GM04503 (cell line): Measurements from ENCODE around the gene EPHB3.

Experiments used
- DNase-seq: peaks from one replicate; pipeline ENCODE4 v3.0.0-alpha.2; 2012; ENCODE audit warnings: low read depth

Gene EPHB3

DNA sequence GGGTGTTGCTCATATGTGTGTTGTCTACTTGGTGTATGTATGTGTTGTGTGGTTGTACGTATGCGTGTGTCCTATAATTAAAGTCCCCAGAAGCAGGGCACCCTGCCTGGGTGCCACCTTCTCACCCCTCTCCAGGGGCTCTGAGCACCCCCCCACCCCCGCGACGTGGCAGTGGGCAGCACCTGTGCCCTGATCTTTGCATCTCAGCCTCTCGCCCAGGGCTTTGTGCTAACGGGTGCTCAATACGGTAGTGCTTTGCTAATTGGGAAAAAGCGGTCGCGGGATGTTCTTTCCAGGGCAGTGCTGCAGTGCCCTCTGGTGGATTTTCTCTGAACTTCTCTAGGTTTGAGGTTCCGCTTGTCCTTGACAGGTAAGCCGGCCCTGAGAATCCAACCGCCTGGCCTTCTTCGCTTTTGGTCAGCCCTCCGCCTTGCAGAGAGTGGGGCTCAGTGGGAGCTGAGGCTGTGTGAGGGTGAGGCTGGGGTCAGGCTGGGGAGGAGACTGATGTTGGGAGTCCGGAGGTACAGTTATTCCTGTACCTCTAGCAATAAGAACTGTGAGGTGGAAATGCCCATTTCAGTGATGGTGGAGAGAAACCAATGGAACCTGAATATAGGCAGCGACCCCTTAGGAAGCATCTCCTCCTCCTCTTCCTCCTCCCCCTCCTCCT lies 17.6 kb upstream of the EPHB3 start:
- no peak for DNase-seq

DNA sequence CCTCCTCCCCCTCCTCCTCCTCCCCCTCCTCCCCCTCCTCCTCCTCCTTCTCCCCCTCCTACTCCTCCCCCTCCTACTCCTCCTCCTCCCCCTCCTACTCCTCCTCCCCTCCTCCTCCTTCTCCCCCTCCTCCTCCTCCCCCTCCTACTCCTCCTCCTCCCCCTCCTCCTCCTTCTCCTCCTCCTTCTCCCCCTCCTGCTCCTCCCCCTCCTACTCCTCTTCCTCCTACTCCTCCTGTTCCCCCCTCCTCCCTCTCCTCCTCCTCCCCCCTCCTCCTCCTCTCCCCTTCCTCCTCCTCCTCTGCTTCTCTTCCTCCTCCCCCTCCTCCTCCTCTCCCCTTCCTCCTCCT lies 17.1 kb upstream of the EPHB3 start:
- DNase-seq, result no peak

DNA sequence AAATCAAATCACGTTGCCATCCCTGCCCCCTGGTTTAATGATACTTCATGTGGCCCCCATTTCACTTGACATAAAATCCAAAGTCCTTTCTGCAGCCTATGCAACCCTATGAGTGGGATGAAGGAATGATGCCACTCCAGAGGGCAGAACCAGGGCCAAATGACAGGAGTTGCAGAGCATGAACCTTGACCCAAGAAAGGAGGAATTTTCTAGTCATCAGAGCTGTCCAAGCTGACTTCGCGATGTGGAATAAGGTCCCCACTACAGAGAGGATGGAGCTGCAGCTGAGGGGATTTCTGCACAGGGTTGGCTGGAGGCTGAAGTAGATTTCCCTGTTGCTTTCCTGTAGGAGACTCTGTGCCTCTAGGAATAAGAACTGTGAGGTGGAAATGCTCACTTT lies 15.8 kb upstream of the EPHB3 start:
- DNase-seq, result no peak

DNA sequence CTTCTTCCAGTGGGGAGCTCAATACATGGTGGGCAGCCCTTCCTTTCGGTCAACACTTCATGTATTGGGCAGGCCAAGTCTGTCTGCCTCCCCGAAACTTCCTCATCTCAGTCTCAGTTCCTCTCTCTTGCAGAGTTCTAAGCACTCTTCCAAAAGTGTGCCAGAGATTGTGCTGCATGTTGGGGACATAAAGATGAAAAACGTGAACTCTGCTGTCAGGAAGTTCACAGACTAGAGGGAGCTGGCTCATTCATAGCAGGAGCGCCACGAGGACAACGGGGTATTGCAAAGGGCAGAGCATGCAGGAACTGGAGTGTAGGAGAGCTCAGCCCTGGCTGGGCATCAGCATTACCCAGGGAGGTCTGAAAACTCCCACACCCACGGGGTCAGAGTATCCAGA lies 15.3 kb upstream of the EPHB3 start:
- no peak for DNase-seq

DNA sequence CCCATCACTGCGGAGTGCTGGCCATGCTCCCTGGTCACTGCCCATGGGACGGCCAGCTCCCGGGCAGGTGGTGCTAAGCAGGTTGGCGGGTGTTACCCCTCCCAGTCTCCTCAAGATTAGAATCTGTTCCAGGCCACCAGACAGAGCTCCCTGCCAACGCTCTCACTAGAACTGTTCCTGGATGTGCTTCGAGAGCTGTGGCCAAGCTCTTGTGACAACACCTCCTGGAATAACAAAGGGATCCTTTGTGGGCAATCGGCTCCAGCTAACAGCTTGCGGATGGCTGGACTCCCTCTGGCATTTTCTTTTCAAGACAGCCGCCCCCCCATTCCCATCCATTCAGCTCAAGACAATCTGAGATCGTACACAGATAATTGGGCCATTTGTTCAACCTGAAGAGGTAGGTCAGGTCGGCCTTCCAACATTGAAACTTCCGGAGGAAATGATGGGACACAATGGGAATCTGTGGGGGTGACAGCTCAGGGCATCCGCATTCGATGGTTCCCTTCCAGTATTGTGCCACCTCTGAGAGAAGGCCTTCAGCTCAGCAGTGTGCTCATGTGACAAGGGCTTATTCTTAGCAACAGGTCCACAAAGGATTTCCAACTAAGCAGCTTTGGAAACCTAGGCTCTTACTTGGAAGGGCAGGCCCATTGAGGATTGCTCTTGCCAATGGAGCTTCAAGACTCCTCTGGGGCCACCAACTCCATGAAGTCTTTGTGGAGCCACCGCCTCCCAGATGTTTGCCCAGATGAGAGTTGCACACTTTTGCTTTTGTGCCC lies 11.6 kb upstream of the EPHB3 start:
- DNase-seq, result no peak

DNA sequence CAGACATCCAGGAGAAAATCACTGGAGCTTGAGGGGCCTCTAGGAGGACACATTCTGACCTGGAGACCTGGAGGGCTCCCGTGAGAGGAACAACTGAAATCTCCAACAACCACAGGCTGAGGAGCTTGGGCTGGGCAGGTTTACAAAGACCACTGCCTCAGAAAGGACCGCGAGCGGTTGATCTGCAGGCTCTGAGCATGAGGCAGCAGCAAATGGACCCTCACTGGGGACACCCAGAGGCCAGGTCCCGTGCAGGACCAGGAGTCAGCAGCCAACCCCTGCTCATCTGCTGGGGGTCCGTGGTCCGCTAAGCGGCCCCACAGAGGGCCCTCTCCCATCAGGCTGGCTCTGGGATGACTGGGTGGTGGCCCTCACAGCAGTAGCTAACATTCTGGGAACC lies 10.5 kb upstream of the EPHB3 start:
- no peak for DNase-seq

DNA sequence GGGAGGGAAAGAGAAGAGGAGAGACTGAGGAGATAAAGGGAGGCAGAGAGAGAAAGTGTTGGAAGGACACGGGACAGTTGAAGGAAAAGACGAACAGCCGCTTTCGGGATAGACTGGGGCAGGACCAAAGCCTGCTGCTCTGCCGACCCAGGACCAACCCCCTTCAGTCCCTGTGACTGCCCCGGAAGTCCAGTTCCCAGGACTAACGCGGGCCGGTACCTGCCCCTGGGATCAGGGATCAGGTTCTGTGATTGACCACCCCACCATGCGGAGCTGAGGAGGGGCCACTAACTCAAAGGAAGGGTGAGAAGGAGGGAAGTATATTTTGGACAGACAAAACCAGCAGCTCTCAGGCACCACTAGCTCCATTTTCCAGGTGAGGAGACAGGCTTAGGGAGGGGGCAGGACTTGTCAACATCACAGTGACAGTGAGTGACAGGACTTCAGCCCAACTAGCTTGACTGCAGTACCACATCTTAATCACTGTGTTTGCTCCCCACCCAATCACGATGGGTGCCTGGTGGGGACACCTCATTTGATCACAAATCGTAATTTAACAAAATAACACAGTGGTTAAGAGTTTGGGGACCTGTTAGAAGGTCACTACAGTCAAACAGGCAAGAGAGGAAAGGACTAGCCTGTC lies 9.8 kb upstream of the EPHB3 start:
- no peak for DNase-seq

DNA sequence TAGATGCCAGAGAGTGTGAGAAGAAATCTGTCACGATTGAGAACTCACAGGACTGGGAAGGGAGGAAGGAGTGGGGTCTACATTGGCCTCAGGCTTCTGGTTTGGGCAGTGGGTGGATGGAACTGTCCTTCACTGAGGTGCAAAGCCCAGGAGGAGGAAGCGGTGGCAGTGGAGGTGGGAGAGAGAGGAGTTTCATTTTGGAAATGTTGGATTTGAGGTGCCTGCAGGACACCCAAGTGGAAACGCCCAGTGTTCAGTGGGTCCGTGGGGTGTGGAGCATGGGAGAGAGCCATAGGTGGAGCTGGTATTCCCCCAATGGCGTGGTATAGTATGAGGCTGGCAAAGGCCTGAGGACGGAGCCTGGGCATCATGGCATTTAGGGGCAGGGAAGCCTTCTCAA lies 9.3 kb upstream of the EPHB3 start:
- no peak for DNase-seq

DNA sequence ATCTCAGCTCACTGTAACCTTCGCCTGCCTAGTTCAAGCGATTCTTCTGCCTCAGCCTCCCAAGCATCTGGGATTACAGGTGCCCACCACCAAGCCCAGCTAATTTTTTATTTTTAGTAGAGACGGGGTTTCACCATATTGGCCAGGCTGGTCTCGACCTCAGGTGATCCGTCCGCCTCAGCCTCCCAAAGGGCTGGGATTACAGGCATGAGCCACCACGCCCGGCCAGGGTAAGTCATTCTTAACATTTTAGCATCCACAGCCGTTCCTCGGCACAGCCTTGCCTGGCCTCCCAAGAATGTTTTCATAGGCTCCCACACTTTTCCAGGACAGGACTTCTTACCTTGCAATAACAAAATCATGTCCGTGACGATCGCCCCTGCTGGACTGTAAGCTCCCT lies 8.7 kb upstream of the EPHB3 start:
- DNase-seq, result no peak

DNA sequence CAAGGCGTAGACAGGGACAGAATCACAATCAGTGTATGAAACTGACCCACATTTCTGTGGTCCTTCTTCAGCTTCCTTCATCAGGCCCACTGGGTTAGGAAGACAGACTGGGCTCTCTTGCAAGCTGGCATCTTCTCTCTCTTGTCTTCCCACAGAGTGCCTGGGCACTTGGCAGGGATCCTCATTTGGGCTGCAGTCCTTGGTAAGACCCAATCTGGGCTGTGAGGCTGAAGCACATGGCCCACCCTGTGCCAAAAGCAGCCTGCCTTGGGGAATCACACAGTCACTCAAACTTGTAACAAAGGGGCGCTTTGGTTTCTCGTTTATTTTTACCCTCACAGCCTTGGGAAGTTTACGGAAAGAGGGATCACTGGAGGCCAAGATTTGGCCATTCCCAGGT lies 8.2 kb upstream of the EPHB3 start:
- no peak for DNase-seq

DNA sequence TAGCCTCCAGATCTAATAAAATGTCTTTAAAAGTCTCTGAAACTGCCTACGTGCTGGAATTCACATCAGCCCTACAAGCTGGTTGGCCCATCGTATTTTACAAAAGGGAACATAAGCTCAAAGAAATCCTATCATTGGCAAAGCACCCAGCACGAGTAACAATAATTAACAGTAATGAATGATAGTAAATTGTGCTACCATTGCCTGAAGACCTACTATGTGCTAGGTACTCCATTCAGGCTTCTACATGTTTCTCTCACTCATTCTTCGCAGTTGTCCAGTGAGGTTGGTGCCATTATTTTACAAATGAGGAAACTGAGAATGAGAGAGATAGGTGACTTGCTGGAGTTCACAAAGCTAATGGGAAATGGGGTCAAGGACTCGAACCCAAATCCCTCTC lies 7.1 kb upstream of the EPHB3 start:
- no peak for DNase-seq

DNA sequence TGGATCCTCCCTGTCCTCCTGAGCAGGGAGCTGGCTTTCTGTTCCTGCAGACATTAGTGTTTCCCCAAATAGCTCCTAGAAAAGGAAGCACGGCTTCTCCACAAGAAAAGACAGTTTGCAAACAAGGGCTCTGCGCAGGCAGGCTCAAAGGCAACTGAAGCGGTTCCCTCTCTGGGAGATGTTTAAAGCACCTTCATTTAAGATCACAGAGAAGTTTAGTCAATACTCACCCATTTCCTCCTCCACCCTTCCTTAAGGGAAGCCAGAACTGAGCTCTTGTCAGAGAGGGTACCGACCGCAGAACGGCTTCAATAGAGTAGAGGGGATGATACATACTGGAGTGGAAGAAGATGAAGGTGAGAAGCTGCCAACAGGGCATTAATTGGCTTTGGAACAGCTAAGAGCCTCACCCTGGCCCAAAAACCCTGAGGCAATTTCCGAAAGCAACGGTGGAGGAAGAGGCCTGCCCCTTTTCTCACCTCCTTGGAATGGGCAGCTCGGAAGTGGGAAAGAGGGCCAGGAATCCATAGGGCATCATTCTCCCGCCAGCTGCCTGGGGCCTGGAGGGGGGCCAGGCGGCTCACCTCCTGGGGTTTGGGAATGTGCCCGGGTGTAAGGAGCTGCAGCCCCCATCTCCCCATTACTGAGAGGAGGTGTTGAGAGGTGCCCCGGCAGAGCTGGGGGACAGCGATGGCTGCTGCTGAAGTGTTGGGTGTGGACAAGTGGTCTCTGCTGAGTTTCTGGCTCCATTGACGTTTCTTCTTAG lies 4.8 kb upstream of the EPHB3 start:
- DNase-seq, result no peak

DNA sequence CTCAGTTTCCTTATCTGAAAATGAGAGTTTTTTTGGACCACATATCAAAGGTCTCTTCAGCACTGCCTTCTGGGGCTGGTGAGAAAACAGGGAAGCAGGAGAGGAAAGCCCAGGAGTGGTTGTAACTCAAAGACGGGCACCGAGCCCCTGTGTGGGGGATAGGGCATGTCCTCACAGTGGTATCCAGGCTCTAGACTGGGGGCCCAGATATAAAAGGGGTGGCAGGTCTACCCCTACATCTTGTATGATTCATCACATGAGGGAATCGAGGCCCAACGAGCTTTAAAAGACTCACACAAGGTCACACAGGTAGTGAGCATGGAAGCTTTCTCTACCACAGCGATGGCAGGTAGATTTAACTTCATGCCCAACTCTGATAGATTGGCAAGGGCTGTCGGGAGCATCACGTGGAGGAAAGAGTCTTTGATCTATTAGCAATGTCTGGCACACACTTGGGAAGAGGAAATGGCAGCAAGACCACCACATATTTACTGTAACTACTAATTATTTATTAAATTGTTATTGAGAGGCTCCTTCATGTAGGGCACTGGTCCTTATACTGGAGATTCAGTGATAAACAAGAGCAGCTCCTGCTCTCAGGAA lies 4.1 kb upstream of the EPHB3 start:
- no peak for DNase-seq

DNA sequence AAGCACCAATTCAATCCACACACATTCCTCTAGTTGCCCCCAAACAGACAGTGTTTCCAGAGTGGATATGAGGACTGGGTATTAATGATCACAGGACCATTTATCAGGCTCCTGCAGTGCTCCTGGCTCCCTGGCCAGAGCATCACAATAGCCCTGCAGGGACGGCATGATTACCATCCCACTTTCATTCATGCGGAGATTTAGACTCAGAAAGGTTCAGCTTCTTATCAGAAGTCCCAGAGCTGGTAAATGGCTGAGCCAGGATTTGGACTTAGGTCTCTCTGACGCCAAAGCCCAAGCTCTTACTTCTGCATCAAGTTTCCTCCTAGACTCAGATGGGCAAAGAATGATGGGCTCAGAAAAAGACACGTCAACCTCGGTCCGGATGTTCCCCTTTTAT lies 2.9 kb upstream of the EPHB3 start:
- no peak for DNase-seq

DNA sequence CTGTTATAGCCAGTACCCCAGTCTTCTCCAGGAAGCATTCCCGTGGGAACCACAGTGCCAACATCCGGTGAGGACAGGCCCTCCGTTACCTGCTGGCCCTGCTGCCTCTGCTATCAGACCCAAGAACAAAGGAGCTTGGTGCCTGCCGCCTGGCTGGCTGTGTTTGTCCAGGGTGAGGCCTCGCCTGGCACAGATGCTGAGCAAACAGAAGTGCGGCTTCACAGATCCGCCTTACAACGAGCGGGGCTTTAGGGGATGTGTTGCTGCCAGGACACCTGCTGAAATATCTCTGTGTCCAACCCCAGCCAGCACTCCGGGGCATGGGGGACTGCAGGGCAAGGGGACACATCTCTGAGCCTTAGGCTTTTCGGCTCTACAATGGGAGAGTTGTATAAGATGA lies 2.2 kb upstream of the EPHB3 start:
- DNase-seq, result no peak

DNA sequence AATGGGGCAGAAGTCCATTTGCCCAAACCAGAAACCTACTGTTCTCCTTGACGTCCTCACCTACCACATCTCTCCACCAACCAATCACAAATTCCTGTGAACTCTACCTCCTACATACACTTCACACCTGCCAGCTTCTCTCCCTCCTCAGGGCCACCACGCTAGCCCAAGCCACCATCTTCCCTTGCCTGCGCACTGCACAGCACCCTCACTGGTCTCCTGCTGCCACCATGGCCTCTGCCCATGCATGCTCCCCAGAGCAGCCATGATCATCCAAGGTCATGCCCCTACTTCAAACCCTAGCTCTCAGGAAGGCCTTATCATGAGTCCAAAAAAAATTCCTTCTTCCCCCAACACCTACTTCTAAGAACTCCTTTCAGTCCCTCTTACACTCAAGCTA lies 1.1 kb upstream of the EPHB3 start:
- DNase-seq, result no peak

DNA sequence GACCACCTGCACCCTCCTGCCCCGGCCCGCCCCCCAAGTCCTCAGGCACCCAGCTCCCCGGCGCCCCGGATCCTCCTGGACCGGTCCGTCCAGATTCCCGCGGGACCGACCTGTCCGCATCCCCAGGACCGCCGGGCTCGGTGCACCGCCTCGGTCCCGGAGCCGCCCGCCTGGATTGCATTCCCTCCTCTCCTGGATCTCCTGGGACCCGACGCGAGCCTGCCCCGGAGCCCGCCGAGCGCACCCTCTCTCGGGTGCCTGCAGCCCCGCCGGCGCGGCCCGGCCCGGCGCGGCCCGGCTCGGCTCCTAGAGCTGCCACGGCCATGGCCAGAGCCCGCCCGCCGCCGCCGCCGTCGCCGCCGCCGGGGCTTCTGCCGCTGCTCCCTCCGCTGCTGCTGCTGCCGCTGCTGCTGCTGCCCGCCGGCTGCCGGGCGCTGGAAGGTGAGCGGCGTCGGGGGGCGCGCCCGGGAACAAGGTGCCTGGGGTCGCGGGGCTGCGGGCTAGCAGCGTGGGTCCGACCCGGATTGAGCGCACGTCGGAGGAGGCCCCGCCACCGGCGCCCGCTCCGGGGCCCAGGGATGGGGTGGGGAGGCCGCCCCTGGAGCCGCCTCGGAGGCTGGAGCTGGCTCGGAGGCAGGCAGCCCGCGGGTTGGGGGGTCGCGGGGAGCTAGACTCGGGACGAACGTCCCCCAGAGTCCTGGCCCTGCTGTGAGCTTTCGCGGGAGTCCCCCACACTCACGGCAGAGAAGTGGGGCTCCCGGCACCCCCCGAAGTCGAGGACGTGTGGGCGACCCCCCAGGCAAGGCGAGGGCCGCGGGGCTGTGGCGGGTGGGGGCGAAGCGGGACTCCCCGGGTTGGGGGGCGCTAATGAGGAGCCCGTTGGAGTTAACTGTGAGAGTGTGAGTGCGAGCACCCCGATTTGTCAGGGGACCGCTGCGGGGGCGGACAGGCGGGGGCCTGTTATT lies 610 bp downstream of the EPHB3 start:
- DNase-seq, result no peak

DNA sequence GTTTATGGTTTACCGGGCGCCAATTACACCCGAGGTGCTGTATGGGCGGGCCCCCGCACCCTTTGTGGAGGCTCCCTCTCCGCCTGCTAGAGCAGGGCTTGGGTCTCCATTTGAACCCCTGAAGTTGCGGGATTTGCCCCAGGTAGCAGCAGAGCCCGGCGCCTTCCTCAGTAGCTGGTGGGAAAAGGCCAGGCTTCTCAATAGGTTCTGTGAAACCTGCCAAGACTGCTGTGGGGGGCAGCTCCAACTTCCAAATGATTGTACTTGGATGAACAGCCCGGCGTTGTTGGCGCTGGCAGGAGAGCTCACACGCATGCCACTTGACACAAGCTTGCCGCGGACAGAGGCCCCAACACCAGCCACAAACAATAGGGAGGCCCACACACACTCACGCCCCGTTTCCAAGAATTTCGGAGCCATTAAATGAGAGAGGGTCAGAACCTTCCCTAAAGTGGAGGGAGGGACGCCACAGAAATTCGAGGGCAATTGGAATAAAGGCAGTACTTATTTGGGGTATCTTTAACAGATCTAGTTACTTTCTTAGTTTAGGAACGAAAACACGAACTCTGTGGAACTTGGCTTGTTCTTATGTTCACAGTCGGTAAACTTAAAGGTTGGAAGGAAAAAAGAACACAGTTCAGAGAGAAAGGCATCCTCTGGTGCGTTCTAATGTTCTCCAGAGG lies 1.4 kb downstream of the EPHB3 start:
- no peak for DNase-seq

DNA sequence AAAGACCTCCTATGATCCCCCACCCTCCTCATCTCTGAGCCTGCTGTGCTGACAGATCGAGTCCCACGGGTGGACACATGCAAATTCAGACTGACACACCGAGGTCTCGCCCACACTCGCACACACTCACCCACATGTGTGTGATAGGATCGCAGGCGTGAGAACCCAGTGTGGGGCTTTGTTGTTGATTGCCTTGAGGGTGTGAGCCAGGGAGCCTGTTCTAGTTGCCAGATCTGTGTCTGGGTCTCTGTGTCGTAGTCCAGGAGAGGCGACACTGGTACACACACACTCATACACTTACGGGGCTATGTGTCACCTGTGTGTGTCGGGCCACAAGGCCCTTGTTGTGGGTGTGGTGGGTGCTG lies 2.0 kb downstream of the EPHB3 start:
- DNase-seq, result no peak

DNA sequence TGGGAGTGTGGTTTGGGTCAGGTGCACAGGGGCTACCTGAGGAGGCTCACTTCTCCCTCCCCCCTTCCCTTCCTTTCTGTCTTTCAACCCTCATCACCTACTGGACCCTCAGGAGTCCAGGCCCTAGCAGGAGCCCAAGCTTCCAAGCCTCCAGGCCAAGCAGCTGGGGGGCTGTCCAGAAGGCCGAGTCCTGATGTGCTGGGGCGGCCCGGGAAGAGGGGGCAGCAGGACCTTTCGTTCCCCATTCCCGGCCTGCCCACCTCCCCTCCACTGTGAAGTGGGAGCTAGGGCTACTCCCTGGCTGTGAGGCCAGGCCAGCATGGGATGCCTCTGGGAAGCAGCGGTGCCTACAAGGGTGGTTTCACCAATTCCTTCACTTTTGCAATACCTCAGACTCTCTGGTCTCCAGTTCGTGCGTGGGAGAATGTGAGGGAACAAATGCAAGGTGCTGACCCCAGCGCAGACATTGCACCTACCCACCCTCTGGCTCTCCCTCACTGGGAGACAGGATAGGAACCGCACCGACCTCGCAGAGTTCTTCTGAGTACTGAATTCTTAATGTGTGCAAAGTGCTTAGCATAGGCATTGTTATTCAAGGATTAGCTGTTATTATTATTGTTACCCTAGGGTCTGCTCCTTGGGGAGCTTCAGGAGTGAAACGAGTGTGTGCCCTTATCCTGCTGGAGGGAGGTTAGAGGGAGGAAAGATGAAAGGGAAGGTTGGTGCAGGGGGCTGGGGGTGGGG lies 2.5 kb downstream of the EPHB3 start:
- no peak for DNase-seq
